ENCODE data around the gene GRK4.

The GRK4 gene

GRCh38 chr4:3074078-3074845, 110.9 kb downstream of the GRK4 start, which contains the start of the genes HTT and HTT-AS:
HTT (plus strand) TSS chr4:3074681; CDS start chr4:3074826, 145 bp downstream.
HTT-AS (minus strand) TSS chr4:3074538.
- Mint-ChIP-seq H3K27me3 (ENCODE audit: low read depth, poor library complexity) (peaks cover 15% of the 10 kb centered on the region), H3K36me3 (ENCODE audit: low read depth) (peaks cover 11% of the 10 kb centered on the region), H3K4me3 (peak within 1 kb of the TSS; percentile 96), H3K4me1 (peaks cover 43% of the 10 kb centered on the region), H3K27ac (peak within 1 kb of the TSS; percentile 100), H3K9me3 (no peaks in the 10 kb centered on the region)
- TF ChIP-seq CTCF (IDR thresholded peaks at IDR 0.05) = no peak
- DNase-seq = peak; percentile 99

GRCh38 chr4:3074846-3075651, 111.7 kb downstream of the GRK4 start:
- DNase-seq = peak; percentile 82
- Mint-ChIP-seq H3K27ac (peak overlapping the region; percentile 100), H3K36me3 (ENCODE audit: low read depth) (peaks cover 17% of the 10 kb centered on the region), H3K4me1 (peaks cover 47% of the 10 kb centered on the region), H3K4me3 (peak overlapping the region; percentile 96), H3K27me3 (ENCODE audit: low read depth, poor library complexity) (peaks cover 7% of the 10 kb centered on the region), H3K9me3 (no peaks in the 10 kb centered on the region)
- no peak for TF ChIP-seq CTCF (IDR thresholded peaks at IDR 0.05)

GRCh38 chr4:3075652-3075981, 112.2 kb downstream of the GRK4 start:
- peak overlapping the region; percentile 96 for H3K4me3 Mint-ChIP-seq

GRCh38 chr4:3077796-3078195, 114.4 kb downstream of the GRK4 start:
- no peak for DNase-seq
- TF ChIP-seq CTCF (IDR thresholded peaks at IDR 0.05) = no peak
- peaks cover 33% of the 10 kb centered on the region for H3K36me3 Mint-ChIP-seq (ENCODE audit: low read depth)
- peaks cover 41% of the 10 kb centered on the region for H3K4me1 Mint-ChIP-seq
- H3K27me3 Mint-ChIP-seq (ENCODE audit: low read depth, poor library complexity) = no peaks in the 10 kb centered on the region
- H3K27ac Mint-ChIP-seq = peak overlapping the region; percentile 84
- H3K9me3 Mint-ChIP-seq = no peaks in the 10 kb centered on the region
- H3K4me3 Mint-ChIP-seq = peak overlapping the region; percentile 53

More at GRCh38 chr4:3075652-3075981, 112.2 kb downstream of the GRK4 start:
- peak overlapping the region; percentile 100 for H3K27ac Mint-ChIP-seq
- no peak for TF ChIP-seq CTCF (IDR thresholded peaks at IDR 0.05)
- peaks cover 44% of the 10 kb centered on the region for H3K4me1 Mint-ChIP-seq
- H3K36me3 Mint-ChIP-seq (ENCODE audit: low read depth) = peaks cover 22% of the 10 kb centered on the region
- peaks cover 3% of the 10 kb centered on the region for H3K27me3 Mint-ChIP-seq (ENCODE audit: low read depth, poor library complexity)
- H3K9me3 Mint-ChIP-seq = no peaks in the 10 kb centered on the region
- DNase-seq = no peak

- Mint-ChIP-seq H3K4me1 (peaks cover 41% of the 10 kb centered on the region), H3K9me3 (no peaks in the 10 kb centered on the region), H3K27me3 (ENCODE audit: low read depth, poor library complexity) (no peaks in the 10 kb centered on the region), H3K4me3 (no peak overlapping the region), H3K27ac (peak overlapping the region; percentile 3), H3K36me3 (ENCODE audit: low read depth) (peaks cover 39% of the 10 kb centered on the region)
- no peak for TF ChIP-seq CTCF (IDR thresholded peaks at IDR 0.05)
- DNase-seq = no peak
Measured at GRCh38 chr4:3079694-3080123, 116.3 kb downstream of the GRK4 start.
